ENCODE measurements around the gene NOC2L. TPM values are rescaled to one million over a fixed set of nuclear protein-coding genes. Genes with fewer than 3 reads are reported as not detected.

Gene NOC2L
- total and polyA plus RNA-seq, 8 donors, result 44.9 to 76.8 (median 55.2) TPM

DNA sequence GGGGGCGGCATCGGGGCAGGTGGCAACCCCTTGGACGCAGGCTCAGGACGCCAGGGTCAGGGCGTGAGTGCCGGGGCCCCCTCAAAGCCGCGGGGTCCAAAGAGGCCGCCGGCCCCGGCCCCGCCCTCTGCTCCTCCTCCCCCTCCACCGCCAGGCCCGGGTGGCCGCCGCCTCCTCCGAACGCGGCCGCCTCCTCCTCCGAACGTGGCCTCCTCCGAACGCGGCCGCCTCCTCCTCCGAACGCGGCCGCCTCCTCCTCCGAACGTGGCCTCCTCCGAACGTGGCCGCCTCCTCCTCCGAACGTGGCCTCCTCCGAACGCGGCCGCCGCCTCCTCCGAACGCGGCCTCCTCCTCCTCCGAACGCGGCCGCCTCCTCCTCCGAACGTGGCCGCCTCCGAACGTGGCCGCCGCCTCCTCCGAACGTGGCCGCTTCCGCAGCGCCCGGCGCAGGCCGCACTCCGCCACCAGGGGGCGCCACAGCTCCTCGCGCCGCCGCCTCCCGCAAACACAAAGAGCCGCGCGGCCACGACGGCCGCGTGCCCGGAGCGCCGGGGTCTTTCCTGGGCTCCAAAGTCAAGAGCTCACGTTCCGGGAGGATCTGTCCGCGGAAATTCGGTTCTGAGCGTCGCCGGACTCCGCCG lies 54.6 kb downstream of the NOC2L start:
- H3K36me3 ChIP-seq, result no peaks in the 10 kb centered on the region
- TF ChIP-seq, protein P1, sequence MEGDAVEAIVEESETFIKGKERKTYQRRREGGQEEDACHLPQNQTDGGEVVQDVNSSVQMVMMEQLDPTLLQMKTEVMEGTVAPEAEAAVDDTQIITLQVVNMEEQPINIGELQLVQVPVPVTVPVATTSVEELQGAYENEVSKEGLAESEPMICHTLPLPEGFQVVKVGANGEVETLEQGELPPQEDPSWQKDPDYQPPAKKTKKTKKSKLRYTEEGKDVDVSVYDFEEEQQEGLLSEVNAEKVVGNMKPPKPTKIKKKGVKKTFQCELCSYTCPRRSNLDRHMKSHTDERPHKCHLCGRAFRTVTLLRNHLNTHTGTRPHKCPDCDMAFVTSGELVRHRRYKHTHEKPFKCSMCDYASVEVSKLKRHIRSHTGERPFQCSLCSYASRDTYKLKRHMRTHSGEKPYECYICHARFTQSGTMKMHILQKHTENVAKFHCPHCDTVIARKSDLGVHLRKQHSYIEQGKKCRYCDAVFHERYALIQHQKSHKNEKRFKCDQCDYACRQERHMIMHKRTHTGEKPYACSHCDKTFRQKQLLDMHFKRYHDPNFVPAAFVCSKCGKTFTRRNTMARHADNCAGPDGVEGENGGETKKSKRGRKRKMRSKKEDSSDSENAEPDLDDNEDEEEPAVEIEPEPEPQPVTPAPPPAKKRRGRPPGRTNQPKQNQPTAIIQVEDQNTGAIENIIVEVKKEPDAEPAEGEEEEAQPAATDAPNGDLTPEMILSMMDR (IDR thresholded peaks at IDR 0.05), result peak; percentile 88 to 98
- DNase-seq, result peak; percentile 78 to 97 (median 86)
- H3K27me3 ChIP-seq, result peaks cover 0 to 83% of the 10 kb centered on the region in 2 donors
- no peak overlapping the region for H3K27ac ChIP-seq
- peak; percentile 90 for ATAC-seq
- peaks cover 10 to 23% of the 10 kb centered on the region in 2 donors for H3K4me1 ChIP-seq
- no peaks in the 10 kb centered on the region for H3K9me3 ChIP-seq
- H3K4me3 ChIP-seq, result peak overlapping the region; percentile 28 to 43
- intact Hi-C loops (cut with DNase I), result no loop called here

DNA sequence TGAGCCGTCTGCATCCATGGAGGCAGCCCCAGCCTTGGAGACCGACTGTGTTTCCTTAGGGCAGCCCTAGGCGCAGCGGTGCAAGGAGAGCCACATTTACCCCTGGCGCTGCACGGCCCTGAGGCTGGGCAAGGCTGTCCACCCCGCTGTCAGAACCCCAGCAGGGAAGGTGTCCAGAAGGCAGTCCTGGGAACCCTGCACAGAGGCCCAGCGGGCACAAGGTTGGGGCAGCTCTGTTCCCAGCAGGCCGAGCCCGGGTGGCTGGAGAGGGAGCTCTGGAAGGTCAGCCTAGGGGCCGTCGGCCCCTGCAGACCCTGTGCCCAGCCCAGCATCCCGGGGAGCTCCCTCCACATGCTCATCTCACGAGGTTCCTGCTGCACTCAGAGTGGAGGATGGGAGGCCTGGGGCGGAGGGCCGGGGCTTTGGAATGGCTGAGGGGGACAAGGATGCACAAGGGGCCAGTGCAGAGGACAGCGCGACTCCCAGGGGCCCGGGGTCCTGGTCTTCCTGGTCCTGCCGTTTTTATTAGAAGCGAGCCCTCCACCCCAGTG lies 55.3 kb downstream of the NOC2L start:
- Histone ChIP-seq H3K27me3 (peaks cover 0 to 90% of the 10 kb centered on the region in 2 donors), H3K27ac (no peak overlapping the region), H3K4me1 (peaks cover 10 to 23% of the 10 kb centered on the region in 2 donors), H3K36me3 (no peaks in the 10 kb centered on the region), H3K4me3 (peak overlapping the region; percentile 28 to 43), H3K9me3 (no peaks in the 10 kb centered on the region)
- peak in 2 of 4 donors; percentile 33 to 68 for DNase-seq
- ATAC-seq, result no peak
- intact Hi-C loops (cut with DNase I), result no loop called here
- TF ChIP-seq, protein P1 (IDR thresholded peaks at IDR 0.05), result no peak

DNA sequence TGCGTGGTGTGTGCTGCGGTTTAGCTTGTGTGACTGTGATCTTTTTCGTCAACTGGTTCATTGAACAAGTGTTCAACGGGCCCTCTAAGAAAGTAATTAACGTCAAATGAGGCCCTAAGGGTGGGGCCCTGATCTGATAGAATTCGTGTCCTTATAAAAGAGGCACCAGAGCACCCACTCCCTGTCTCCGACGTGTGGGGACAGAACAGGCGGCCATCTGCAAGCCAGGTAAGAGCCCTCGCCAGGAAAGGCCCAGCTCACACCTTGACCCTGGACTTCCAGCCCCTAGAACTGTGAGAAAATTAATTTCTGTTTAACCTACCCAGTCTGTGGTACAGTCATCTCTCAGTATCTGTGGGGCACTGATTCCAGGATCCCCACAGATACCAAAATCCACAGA lies 55.8 kb downstream of the NOC2L start:
- Histone ChIP-seq H3K27me3 (peaks cover 0 to 95% of the 10 kb centered on the region in 2 donors), H3K9me3 (no peaks in the 10 kb centered on the region), H3K4me1 (peaks cover 10 to 23% of the 10 kb centered on the region in 2 donors), H3K27ac (no peak overlapping the region), H3K36me3 (no peaks in the 10 kb centered on the region), H3K4me3 (no peak overlapping the region)
- TF ChIP-seq, protein P1 (IDR thresholded peaks at IDR 0.05), result no peak
- DNase-seq (no peak), ATAC-seq (no peak)
- intact Hi-C loops (cut with DNase I), result no loop called here

DNA sequence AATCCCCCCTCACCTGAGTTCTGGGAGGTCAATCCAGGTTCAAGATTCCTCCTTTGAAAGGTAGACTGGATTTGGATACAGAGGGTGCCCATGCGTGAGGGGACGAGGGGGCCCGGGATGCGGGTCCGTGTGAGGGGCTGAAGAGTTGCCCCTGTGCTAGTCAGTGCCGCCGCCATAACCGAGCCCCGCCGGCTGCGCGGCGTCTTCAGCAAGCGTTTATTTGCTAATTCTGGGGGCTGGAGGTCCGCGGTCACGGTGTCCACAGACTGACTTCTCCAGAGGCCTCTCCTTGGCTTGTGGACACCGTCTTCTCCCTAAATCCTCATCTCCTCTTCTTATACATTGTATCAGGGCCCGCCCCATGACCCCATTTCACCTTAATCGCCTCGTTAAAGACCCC lies 56.3 kb downstream of the NOC2L start:
- Histone ChIP-seq H3K27me3 (peaks cover 0 to 95% of the 10 kb centered on the region in 2 donors), H3K36me3 (no peaks in the 10 kb centered on the region), H3K4me1 (peaks cover 10 to 23% of the 10 kb centered on the region in 2 donors), H3K9me3 (no peaks in the 10 kb centered on the region), H3K27ac (no peak overlapping the region), H3K4me3 (no peak overlapping the region)
- TF ChIP-seq, protein P1 (IDR thresholded peaks at IDR 0.05), result no peak
- ATAC-seq, result no peak
- peak in 1 of 4 donors; percentile 67 for DNase-seq
- intact Hi-C loops (cut with DNase I), result no loop called here

DNA sequence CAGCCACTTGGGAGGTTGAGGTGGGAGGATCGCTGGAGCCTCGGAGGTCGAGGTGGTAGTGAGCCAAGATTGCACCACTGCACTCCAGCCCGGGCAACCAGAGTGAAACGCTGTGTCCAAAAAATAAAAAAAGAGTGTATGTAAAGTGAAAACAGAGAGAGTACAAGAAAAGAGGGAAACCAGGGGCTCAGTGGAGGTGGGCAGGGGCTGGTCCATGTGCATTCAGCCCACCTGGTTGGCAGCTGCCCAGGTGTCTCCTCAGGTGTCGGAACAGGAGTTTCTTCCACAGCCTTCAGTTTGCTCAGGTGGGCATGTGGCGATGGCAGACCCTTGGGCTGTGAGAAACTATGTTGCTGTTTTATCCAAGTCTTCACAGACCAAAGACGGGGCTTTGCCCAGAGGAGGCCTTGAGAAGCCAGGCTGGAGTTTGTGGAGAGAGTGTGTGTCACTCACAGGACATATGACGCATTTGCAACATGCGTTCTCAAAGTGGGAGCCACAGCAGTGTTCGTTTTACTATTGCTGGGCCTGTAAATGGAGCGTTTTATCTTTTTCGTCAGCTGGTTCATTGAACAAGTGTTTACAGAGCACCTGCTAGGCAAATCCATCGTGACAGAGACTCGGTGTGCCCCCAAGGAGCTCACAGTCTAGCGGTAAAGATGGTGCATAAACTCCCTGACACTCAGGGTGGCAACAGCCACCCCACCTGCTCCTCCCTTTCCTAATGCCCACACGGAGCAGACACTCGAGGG lies 57.8 kb downstream of the NOC2L start:
- Histone ChIP-seq H3K4me3 (no peak overlapping the region), H3K4me1 (peaks cover 9 to 15% of the 10 kb centered on the region in 2 donors), H3K27me3 (peaks cover 0 to 95% of the 10 kb centered on the region in 2 donors), H3K27ac (no peak overlapping the region), H3K36me3 (no peaks in the 10 kb centered on the region), H3K9me3 (no peaks in the 10 kb centered on the region)
- TF ChIP-seq, protein P1 (IDR thresholded peaks at IDR 0.05), result no peak
- DNase-seq (peak in 1 of 4 donors; percentile 30), ATAC-seq (no peak)
- intact Hi-C loops (cut with DNase I), result no loop called here
